HepG2 (cell line): ENCODE data around the gene KLHL13.

Experiments used
- POLR2AphosphoS5 ChIP-seq: IDR thresholded peaks from 2 replicates; pipeline ENCODE4 v1.6.1; 2012; ENCODE audit warnings: low read depth, low read length
- SP1 ChIP-seq, 2 experiments: fragments of 450-650 bp in 1 of 2; sonication (generic) in 1 of 2; formaldehyde crosslinking in 1 of 2; IDR thresholded peaks; 2 replicates each; pipeline versions ENCODE4 v1.4.0 to v1.6.1; 2016 to 2020; ENCODE audit warnings: missing genetic modification reagents in 1 of 2

GRCh38 chrX:118039591-118039990 lies 77.0 kb downstream of the KLHL13 start:
- no peak for TF ChIP-seq POLR2AphosphoS5
- no peak for TF ChIP-seq SP1 (IDR thresholded peaks at IDR 0.05)
- TF ChIP-seq SP1 (CRISPR knock-in tag; IDR thresholded peaks at IDR 0.05): no peak
